SJSA1 (cell line): ENCODE results near the gene PRDM4. TPM values are rescaled to one million over a fixed set of nuclear protein-coding genes. Genes with fewer than 3 reads are reported as not detected.
"Not testable (repeated sequence)": the region's sequence is repeated elsewhere in the genome, so short reads cannot be mapped to it uniquely, and the experiment has no call there.

Experiments
- DNase-seq, 2 experiments: peaks; one replicate each; pipeline ENCODE4 v3.0.0-alpha.2; 2015 to 2020; ENCODE audit warnings: low spot score in 2 of 2, low read depth in 1 of 2
- H3K27ac ChIP-seq: fragments of 250-450 bp; sonication (Bioruptor Pico); 2 replicates; pipeline ENCODE4 v1.5.1; 2020; ENCODE audit warnings: mild to moderate bottlenecking, moderate library complexity
- H3K27me3 ChIP-seq: fragments of 250-450 bp; sonication (Bioruptor Pico); replicated peaks from 2 replicates; pipeline ENCODE4 v1.5.1; 2020; ENCODE audit warnings: mild to moderate bottlenecking, moderate library complexity
- H3K36me3 ChIP-seq: fragments of 250-450 bp; sonication (Bioruptor Pico); 2 replicates; pipeline ENCODE4 v1.5.1; 2020; ENCODE audit warnings: mild to moderate bottlenecking
- H3K4me1 ChIP-seq: fragments of 250-450 bp; sonication (Bioruptor Pico); replicated peaks from 2 replicates; pipeline ENCODE4 v1.6.1; 2021; ENCODE audit warnings: mild to moderate bottlenecking
- H3K4me3 ChIP-seq: fragments of 250-450 bp; sonication (Bioruptor Pico); 2 replicates; pipeline ENCODE4 v1.5.1; 2020; ENCODE audit warnings: mild to moderate bottlenecking
- H3K9me3 ChIP-seq: fragments of 250-450 bp; sonication (Bioruptor Pico); replicated peaks from 2 replicates; pipeline ENCODE4 v1.5.1; 2020; ENCODE audit warnings: mild to moderate bottlenecking
- total RNA-seq: library from RNA; depleted of rRNA; stranded (reverse); fragments of >200 nt; shearing (Covaris generic); gene quantifications from 2 replicates; pipeline ENCODE4 v1.2.3, GENCODE V29; 2014; rRNA removed

Gene PRDM4
- total RNA-seq, 1 experiment from 2014 or later, result 21.5 TPM

DNA sequence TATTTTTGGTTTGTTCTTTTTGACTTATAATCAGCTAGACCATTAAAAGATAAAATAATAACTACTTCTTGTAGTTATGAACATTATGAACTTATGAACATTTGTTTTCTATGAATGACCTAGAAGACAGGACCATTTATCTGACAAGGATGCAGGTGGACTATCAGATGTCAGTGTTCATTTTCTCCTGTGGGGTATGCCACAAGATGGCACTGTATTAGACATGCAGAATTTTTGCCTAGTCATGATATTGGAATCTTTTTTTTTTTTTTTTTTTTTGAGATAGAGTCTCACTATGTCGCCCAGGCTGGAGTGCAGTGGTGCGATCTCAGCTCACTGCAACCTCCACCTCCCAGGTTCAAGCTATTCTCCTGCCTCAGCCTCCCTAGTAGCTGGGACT lies 65.2 kb downstream of the PRDM4 start:
- peak in 1 of 2 experiments; percentile 8 for DNase-seq
- not testable (repeated sequence) for H3K27ac ChIP-seq, H3K9me3 ChIP-seq

DNA sequence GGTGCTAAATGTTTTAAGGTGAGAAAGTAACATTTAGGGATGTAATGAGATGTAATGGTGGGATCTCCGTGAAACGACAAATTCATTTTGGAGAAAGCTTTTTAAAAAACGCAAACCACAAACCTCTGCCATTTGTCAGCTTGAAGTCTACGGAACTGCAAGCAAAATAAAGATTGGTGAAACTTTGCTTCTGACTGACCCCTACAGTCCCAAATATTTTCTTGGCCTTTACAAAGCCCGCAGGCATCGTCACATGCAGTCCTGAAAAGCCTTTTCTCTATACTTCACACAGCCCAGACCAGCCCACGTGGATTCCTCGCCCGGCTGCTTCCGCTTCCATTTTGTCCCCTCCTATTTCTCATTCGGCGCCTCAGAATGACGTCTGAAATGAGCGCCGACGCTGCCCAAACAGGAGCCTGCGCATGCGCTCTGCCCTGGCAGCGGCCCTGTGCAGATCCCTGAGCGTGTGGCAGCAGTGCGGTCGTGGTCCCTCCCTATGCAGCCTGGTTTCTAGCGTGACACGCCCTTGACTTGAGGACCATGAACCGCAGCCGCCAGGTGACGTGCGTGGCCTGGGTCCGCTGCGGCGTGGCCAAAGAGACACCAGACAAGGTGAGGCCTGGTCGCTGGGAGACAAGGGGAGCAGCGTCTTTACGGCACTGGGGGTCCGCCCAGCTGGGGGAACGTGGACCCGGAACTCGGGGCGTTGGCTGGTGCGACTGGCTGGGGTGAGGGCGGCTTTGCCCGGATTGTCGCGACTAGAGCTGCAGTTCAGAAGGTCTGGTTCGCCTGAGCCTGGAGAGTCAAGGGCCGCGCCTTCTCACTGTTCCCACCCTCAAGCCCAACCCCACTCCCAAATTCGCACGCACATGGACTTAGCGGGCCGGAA lies 75.3 kb downstream of the PRDM4 start, which contains the start of gene PWP1:
PWP1 (plus strand) TSS at position 440 of the 889 bp plus-strand sequence; CDS start at position 541, 101 bp downstream.
- H3K4me1 ChIP-seq, result peaks cover 6% of the 10 kb centered on the region
- H3K36me3 ChIP-seq, result peaks cover 29% of the 10 kb centered on the region
- peak; percentile 94 for DNase-seq
- no peaks in the 10 kb centered on the region for H3K27me3 ChIP-seq
- no peaks in the 10 kb centered on the region for H3K9me3 ChIP-seq
- peak within 1 kb of the TSS; percentile 82 for H3K4me3 ChIP-seq
- H3K27ac ChIP-seq, result peak within 1 kb of the TSS; percentile 76

More for the DNA sequence above, 65.2 kb downstream of the PRDM4 start:
- H3K27me3 ChIP-seq, H3K4me1 ChIP-seq, H3K4me3 ChIP-seq: not testable (repeated sequence)
- peaks cover 96% of the 10 kb centered on the region for H3K36me3 ChIP-seq

DNA sequence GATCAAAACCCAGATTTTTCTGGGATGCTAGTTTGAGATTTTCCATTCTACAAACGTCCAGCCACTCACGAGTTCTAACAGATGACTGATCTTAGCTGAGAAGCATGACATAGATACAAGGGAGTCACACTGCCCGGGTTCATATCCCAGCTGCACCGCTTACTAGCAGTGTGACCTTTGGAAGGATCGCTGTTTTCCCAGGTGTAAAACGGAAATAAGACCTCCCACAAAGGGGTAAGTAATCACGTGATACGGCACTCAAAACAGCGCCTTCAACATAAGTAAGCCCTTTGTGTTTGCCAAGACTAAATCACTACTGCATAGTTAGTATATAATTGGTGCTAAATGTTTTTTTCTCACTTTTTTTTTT lies 76.0 kb downstream of the PRDM4 start:
- H3K27me3 ChIP-seq, result 0 out of 2 replicates have a peak, but pooled peaks cover 4% of the 10 kb centered on the region
- no peak for DNase-seq
- no peaks in the 10 kb centered on the region for H3K9me3 ChIP-seq
- H3K4me3 ChIP-seq, result peak overlapping the region; percentile 82
- H3K36me3 ChIP-seq, result peaks cover 23% of the 10 kb centered on the region
- peaks cover 6% of the 10 kb centered on the region for H3K4me1 ChIP-seq
- H3K27ac ChIP-seq, result peak overlapping the region; percentile 76

DNA sequence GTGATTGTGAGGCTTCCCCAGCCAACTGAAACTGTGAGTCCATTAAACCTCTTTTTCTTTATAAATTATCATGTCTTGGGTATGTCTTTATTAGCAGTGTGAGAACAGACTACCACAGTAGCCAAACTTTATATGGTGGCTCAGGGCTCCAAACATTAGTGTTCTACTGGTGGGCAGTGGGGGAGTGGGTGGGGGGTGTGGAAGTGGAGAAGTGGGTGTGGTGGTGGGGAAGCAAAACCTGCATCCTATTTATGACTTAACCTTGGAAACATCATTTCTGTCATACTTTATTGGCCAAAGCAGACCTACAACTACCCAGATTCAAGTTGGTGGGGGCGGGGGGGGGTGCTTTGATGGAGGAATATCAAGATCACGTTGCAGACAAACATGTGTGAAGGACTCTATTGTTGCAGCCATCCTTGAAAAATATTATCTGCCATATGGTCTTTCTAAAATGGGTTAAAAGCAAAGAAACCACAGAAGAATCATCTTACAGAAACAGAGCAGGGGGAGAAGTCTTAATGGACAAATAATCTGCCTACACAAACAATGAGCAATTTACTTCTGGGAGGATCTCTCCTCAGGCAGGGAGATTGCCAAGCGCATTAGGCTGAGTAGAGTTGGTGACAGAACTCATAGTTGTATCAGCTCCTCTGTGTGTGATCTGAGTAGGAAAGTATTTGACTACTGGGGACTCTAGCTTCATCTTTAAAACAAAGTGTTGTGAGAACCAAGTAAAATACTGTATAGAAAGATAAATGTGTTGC lies 76.7 kb downstream of the PRDM4 start:
- Histone ChIP-seq H3K9me3 (no peaks in the 10 kb centered on the region), H3K27me3 (peaks cover 10% of the 10 kb centered on the region; the same call in 1 of the 2 replicates), H3K36me3 (peaks cover 16% of the 10 kb centered on the region), H3K4me1 (peaks cover 6% of the 10 kb centered on the region), H3K27ac (no peak overlapping the region), H3K4me3 (no peak overlapping the region)
- peak in 1 of 2 experiments; percentile 3 for DNase-seq

Other genes starting within 250 kb of the PRDM4 start
- 91.4 and 164 TPM in 2 replicates for gene PWP1, start 75.3 kb downstream of the PRDM4 start, total RNA-seq
- not detected in 2 replicates for gene ASCL4, start 13.6 kb upstream of the PRDM4 start, total RNA-seq